ENCODE measurements around the gene HBZ.

The HBZ gene

DNA sequence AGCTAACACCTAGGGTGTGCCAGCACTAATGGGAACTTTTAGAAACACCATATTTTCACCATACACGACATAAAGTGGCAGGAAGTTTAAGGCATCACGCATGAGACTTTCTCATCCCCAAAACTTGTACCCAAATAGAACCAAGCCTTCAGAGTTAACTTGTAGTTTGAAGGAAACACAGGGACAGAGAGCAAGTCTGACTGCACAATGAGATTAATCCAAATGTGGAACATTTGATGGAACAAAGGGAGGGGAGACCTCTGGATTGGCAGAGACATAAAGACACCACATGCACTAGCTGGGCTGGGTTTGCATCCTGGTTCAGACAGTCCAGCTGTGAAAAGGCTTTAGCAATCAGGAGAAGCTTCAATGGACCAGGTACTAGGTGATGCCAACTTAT, 38.1 kb upstream of the HBZ start:
- DNase-seq (ENCODE audit: extremely low spot score): no peak
- CTCF ChIA-PET: interaction anchor here (1.0 kb wide), 2 partner anchors 49 to 67 kb away, joined by 3 read pairs; no protein-coding TSS in a partner anchor
- TF ChIP-seq, protein P1, sequence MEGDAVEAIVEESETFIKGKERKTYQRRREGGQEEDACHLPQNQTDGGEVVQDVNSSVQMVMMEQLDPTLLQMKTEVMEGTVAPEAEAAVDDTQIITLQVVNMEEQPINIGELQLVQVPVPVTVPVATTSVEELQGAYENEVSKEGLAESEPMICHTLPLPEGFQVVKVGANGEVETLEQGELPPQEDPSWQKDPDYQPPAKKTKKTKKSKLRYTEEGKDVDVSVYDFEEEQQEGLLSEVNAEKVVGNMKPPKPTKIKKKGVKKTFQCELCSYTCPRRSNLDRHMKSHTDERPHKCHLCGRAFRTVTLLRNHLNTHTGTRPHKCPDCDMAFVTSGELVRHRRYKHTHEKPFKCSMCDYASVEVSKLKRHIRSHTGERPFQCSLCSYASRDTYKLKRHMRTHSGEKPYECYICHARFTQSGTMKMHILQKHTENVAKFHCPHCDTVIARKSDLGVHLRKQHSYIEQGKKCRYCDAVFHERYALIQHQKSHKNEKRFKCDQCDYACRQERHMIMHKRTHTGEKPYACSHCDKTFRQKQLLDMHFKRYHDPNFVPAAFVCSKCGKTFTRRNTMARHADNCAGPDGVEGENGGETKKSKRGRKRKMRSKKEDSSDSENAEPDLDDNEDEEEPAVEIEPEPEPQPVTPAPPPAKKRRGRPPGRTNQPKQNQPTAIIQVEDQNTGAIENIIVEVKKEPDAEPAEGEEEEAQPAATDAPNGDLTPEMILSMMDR (IDR thresholded peaks at IDR 0.05; ENCODE audit: control extremely low read depth, extremely low read depth, low read depth, missing control alignments): no peak
- POLR2A ChIA-PET: no interaction called here

DNA sequence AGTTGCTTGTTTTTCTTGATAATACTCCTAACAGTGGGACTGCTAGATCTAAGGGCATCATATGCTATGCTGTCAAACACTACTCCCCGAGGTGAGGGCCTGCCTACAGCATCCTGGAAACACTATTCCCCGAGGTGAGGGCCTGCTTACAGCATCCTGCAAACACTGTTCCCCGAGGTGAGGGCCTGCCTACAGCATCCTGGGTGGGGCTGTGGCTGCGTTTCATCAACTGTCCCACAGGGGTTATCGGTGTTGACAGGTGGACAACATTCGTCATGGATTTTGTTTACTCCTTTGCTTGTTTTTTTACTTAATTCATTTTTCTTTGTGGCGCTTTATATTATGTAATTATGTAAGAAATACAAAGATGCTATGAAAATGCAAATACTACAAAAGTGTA, 36.4 kb upstream of the HBZ start:
- POLR2A ChIA-PET: no interaction called here
- CTCF ChIA-PET: interaction anchor here (1.4 to 5.8 kb wide), 4 partner anchors 8 to 246 kb away, joined by 3 to 54 read pairs (median 14); no protein-coding TSS in a partner anchor

DNA sequence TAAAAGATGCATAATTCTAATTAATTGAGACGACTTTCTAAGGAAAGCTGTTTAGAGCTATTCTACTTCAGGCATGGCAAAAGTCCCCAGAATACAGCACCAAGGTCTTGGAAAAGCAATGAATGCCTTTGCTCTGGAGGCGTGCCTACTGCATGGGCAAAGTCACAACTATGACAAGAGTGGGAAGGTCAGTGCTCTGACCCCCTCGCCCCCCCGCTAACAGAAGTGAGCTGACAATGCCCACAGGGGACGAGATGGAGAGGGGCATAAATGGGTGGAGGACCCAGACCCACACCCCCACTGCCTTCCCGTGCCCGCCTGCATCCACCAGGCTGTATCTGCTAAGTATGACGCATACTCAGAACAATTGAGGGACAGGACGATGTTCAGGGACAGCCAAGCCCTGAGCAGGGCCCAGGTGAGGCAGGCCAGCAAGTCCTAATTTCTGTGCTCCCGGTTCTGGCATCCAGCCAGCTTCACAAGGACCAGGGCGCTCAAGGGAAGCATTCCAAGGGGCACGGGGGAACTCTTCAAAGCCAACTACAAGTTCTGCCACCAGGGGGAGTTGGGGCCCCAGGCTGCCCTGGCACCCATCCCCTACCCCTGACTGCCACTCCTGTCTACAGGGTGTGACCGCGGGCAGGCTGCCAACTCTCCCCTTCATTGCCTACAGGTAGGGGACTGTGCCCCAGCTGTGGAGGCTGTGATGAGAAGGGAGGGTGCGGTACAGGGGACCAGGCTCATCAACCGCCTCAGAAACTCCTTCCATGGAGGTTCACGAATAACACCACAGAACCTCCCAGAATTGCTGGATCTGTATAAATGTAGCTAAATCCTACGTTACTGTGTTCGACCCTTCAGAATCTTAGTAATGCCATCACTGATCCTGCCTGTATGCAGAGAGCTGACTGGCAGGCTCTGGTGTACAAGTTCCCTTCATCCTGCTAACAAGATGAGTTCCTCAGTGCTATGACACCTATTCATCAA, 34.8 kb upstream of the HBZ start:
- CTCF ChIA-PET: interaction anchor here (0.7 to 5.8 kb wide), 22 partner anchors 8 to 250 kb away, joined by 3 to 54 read pairs (median 3); no protein-coding TSS in a partner anchor
- DNase-seq (ENCODE audit: extremely low spot score): peak; percentile 67
- POLR2A ChIA-PET: no interaction called here
- TF ChIP-seq, protein P1 (IDR thresholded peaks at IDR 0.05; ENCODE audit: control extremely low read depth, extremely low read depth, low read depth, missing control alignments): peak; percentile 58

More for the DNA sequence above, 36.4 kb upstream of the HBZ start:
- no peak for DNase-seq (ENCODE audit: extremely low spot score)
- TF ChIP-seq, protein P1 (IDR thresholded peaks at IDR 0.05; ENCODE audit: control extremely low read depth, extremely low read depth, low read depth, missing control alignments): no peak

DNA sequence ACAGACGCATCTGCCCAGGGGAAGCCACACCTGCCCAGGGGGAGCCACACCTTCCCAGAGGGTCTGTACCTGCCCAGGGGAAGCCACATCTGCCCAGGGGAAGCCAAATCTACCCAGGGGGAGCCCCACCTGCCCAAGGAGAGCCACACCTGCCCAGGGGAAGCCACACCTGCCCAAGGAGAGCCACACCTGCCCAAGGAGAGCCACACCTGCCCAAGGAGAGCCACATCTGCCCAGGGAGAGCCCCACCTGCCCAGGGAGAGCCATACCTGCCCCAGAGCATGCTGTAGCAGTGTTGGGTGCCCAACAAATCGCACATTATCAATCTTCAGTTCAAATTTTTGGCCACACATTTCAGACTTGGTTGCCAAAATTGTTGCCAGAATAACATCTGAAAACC, 33.6 kb upstream of the HBZ start:
- ChIA-PET CTCF (interaction anchor here (0.8 to 5.8 kb wide), 10 partner anchors 8 to 231 kb away, joined by 3 to 54 read pairs (median 6); no protein-coding TSS in a partner anchor), POLR2A (no interaction called here)
- TF ChIP-seq, protein P1 (IDR thresholded peaks at IDR 0.05; ENCODE audit: control extremely low read depth, extremely low read depth, low read depth, missing control alignments): no peak
- DNase-seq (ENCODE audit: extremely low spot score): no peak

DNA sequence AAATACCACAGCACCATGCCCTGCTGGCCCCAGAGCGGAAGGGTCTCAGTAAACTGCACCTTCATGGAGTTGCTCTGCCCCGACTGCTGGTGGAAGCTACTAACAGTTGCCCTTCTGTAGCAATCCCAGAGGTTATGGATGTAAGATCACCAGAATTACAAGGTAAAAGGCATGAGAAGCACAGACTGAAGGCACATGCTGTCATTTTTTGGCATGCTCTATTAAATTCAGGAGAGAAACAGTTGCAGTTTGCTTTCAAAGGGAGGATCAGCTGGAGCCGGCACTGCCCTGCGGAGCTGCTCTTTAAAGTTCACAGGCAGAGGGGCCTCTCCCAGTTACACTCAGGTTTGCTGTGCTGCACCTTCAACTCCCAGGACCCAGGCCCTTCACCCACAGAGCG, 33.1 kb upstream of the HBZ start:
- DNase-seq (ENCODE audit: extremely low spot score): no peak
- POLR2A ChIA-PET: no interaction called here
- TF ChIP-seq, protein P1 (IDR thresholded peaks at IDR 0.05; ENCODE audit: control extremely low read depth, extremely low read depth, low read depth, missing control alignments): no peak
- CTCF ChIA-PET: interaction anchor here (0.9 to 5.8 kb wide), 5 partner anchors 11 to 61 kb away, joined by 3 to 54 read pairs (median 7); partner anchors contain the start of gene HBQ1

DNA sequence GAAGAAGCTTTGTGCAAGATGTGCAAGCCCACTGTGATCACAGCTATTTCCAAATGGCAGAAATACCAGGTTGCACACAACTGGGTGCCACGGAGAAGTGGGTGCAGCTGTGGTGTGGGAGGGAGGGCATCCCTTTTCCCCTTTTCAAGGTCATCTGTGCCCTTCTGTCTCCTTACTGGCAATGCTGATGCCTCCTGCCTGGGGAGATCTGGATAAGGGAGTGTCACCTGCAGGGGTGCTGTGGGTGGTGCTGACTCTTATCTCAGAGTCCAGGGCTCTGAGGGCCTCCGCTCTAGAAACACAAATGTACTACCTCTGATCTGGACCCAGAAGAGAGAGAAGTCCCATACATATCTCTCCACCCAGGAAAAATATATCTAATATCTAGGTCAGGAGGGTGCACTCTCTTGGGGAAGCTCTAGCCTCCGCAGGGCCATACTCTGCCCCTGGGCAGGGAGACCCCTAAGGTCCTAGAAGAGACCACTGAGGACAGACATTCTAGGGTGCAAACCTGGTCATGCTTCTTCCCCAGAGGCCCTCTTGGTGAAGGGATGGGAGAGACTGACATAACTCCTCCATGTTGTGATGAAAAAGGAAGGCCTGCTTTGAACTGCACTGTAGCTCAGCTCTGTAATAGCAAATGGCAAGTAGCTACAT, 32.5 kb upstream of the HBZ start:
- DNase-seq (ENCODE audit: extremely low spot score): no peak
- ChIA-PET CTCF (interaction anchor here (0.9 to 5.8 kb wide), 4 partner anchors 12 to 60 kb away, joined by 3 to 54 read pairs (median 6); partner anchors contain the start of gene HBQ1), POLR2A (no interaction called here)
- TF ChIP-seq, protein P1 (IDR thresholded peaks at IDR 0.05; ENCODE audit: control extremely low read depth, extremely low read depth, low read depth, missing control alignments): no peak

All from GM10248 (cell line).